Prostate gland (tissue), 2 donors: ENCODE results near the gene ART1. TPM values are rescaled to one million over a fixed set of nuclear protein-coding genes. Genes with fewer than 3 reads are reported as not detected.
"Not testable (repeated sequence)": the region's sequence is repeated elsewhere in the genome, so short reads cannot be mapped to it uniquely, and the experiment has no call there.

Experiments
- DNase-seq: peaks from one replicate; pipeline ENCODE4 v3.0.0-alpha.2; 2019; ENCODE audit warnings: low spot score
- H3K27ac ChIP-seq, 2 donors: fragments of 200-600 bp; sonication (generic); 2 replicates each; pipeline ENCODE4 v1.5.1; 2017 to 2019
- H3K27me3 ChIP-seq: fragments of 200-600 bp; sonication (generic); replicated peaks from 2 replicates; pipeline ENCODE4 v1.5.1; 2019; ENCODE audit not compliant: insufficient read depth
- H3K36me3 ChIP-seq, 2 donors: fragments of 200-600 bp; sonication (generic); 1 replicate in 1 of 2; 2 replicates in 1 of 2; pipeline versions ENCODE4 v1.5.1 to v1.8.1; 2017 to 2019
- H3K4me1 ChIP-seq: fragments of 200-600 bp; sonication (generic); replicated peaks from 2 replicates; pipeline ENCODE4 v1.5.1; 2019
- H3K4me3 ChIP-seq, 2 donors: fragments of 200-600 bp; sonication (generic); 2 replicates each; pipeline ENCODE4 v1.5.1; 2017 to 2019
- H3K9me3 ChIP-seq: fragments of 200-600 bp; sonication (generic); 2 replicates; pipeline ENCODE4 v1.5.1; 2017
- POLR2A ChIP-seq: fragments of 450-650 bp; IDR thresholded peaks from one replicate; pipeline ENCODE4 v1.6.1; 2016; ENCODE audit warnings: antibody characterized with exemption, mild to moderate bottlenecking
- POLR2AphosphoS5 ChIP-seq: sonication (generic); formaldehyde crosslinking; IDR thresholded peaks from one replicate; pipeline ENCODE4 v1.6.1; 2017; ENCODE audit warnings: antibody characterized with exemption
- whole genome bisulfite sequencing: methylation state at CpG from one replicate; pipeline ENCODE4 v1.1.5; 2018; 5-methylcytosine and 5-hydroxymethylcytosine counted together
- intact Hi-C: fragments of 100-400 bp; cut with DNase I; formaldehyde crosslinking; loops from one replicate; pipeline ENCODE4 v1.14.2; 2022
- total RNA-seq, 2 donors: library from RNA; depleted of rRNA; stranded (reverse); fragments of >200 nt; gene quantifications; one replicate each; pipeline ENCODE4 v1.1.0, GENCODE V29; 2016
- TF ChIP-seq, protein P1 (sequence below), 4 experiments: fragments of 200-600 bp in 2 of 4; fragments of 450-650 bp in 2 of 4; sonication (generic) in 2 of 4; IDR thresholded peaks; 1 replicate in 3 of 4; 2 replicates in 1 of 4; pipeline ENCODE4 v1.5.1; 2016 to 2019; ENCODE audit warnings: antibody characterized with exemption in 4 of 4, mild to moderate bottlenecking in 2 of 4, moderate library complexity in 2 of 4

The ART1 gene
- total RNA-seq, 2 donors from 2014 or later = not detected

DNA sequence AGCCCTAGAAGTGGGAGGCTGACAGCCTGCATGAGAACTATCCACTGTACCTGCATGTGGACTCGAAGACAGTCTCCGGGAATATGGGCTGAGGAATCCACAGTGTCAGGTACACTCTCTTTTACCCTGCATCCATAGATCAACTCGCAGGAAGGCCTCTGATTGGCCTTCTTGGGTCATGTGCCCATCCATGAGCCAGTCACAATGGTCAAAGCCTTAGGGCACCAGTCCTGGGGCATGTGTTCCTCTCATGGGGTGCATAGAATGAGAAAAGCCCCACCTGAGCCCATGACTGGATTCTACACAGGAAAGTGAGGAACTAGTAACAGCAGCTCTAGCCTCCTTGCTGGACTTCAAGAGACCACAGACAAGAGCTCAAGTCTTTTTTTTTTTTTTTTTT lies 10.6 kb downstream of the ART1 start:
- TF ChIP-seq POLR2AphosphoS5 = no peak
- TF ChIP-seq, protein P1, sequence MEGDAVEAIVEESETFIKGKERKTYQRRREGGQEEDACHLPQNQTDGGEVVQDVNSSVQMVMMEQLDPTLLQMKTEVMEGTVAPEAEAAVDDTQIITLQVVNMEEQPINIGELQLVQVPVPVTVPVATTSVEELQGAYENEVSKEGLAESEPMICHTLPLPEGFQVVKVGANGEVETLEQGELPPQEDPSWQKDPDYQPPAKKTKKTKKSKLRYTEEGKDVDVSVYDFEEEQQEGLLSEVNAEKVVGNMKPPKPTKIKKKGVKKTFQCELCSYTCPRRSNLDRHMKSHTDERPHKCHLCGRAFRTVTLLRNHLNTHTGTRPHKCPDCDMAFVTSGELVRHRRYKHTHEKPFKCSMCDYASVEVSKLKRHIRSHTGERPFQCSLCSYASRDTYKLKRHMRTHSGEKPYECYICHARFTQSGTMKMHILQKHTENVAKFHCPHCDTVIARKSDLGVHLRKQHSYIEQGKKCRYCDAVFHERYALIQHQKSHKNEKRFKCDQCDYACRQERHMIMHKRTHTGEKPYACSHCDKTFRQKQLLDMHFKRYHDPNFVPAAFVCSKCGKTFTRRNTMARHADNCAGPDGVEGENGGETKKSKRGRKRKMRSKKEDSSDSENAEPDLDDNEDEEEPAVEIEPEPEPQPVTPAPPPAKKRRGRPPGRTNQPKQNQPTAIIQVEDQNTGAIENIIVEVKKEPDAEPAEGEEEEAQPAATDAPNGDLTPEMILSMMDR (IDR thresholded peaks at IDR 0.05) = no peak
- no peak for TF ChIP-seq POLR2A
- DNase-seq = no peak
- H3K4me3 ChIP-seq = no peak overlapping the region
- no peak overlapping the region for H3K27ac ChIP-seq
- no peaks in the 10 kb centered on the region for H3K27me3 ChIP-seq
- no peaks in the 10 kb centered on the region for H3K36me3 ChIP-seq
- H3K9me3 ChIP-seq = no peaks in the 10 kb centered on the region
- intact Hi-C loops = no loop called here
- H3K4me1 ChIP-seq = no peaks in the 10 kb centered on the region
- 98% methylated on average over 3 of the region's 3 CpGs for WGBS

GRCh38 chr11:3657331-3657730 lies 12.4 kb downstream of the ART1 start:
- intact Hi-C loops, H3K4me3 ChIP-seq, H3K9me3 ChIP-seq, H3K27me3 ChIP-seq, DNase-seq, H3K4me1 ChIP-seq, H3K27ac ChIP-seq, H3K36me3 ChIP-seq: not testable (repeated sequence)
- WGBS = 94% methylated on average over 5 of the region's 5 CpGs

- Histone ChIP-seq H3K27me3 (no peaks in the 10 kb centered on the region), H3K4me1 (no peaks in the 10 kb centered on the region), H3K4me3 (no peak overlapping the region), H3K27ac (no peak overlapping the region), H3K9me3 (no peaks in the 10 kb centered on the region), H3K36me3 (no peaks in the 10 kb centered on the region)
- no peak for DNase-seq
- TF ChIP-seq, protein P1 (IDR thresholded peaks at IDR 0.05) = no peak
- no peak for TF ChIP-seq POLR2AphosphoS5
- no peak for TF ChIP-seq POLR2A
- intact Hi-C loops = no loop called here
- WGBS = 96% methylated on average over 8 of the region's 8 CpGs
These were observed 13.3 kb downstream of the ART1 start for GRCh38 chr11:3658252-3658651.

DNA sequence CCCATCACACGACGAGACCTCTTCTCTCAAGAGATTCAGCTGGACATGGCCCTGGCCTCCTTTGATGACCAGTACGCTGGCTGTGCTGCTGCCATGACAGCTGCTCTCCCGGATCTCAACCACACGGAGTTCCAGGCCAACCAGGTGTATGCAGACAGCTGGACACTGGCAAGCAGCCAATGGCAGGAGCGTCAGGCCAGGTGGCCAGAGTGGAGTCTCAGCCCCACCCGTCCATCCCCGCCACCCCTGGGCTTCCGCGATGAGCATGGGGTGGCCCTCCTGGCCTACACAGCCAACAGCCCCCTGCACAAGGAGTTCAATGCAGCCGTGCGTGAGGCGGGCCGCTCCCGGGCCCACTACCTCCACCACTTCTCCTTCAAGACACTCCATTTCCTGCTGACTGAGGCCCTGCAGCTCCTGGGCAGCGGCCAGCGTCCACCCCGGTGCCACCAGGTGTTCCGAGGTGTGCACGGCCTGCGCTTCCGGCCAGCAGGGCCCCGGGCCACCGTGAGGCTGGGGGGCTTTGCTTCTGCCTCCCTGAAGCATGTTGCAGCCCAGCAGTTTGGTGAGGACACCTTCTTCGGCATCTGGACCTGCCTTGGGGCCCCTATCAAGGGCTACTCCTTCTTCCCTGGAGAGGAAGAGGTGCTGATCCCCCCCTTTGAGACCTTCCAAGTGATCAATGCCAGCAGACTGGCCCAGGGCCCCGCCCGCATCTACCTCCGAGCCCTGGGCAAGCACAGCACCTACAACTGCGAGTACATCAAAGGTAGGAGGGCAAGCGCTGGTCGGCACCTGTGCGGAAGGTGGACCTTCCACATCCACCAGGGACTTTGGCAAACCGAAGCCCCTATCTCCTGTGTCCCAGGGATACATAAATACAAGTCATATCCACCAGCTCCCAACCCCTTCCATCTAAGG lies 14.9 kb downstream of the ART1 start:
- TF ChIP-seq, protein P1 (IDR thresholded peaks at IDR 0.05) = no peak
- TF ChIP-seq POLR2AphosphoS5 (no peak), POLR2A (no peak)
- H3K27me3 ChIP-seq = no peaks in the 10 kb centered on the region
- 91% methylated on average over 28 of the region's 33 CpGs for WGBS
- H3K36me3 ChIP-seq = no peaks in the 10 kb centered on the region
- no peak overlapping the region for H3K4me3 ChIP-seq
- no peaks in the 10 kb centered on the region for H3K4me1 ChIP-seq
- no peak overlapping the region for H3K27ac ChIP-seq
- intact Hi-C loops = no loop called here
- no peak for DNase-seq
- no peaks in the 10 kb centered on the region for H3K9me3 ChIP-seq

GRCh38 chr11:3660960-3661359 lies 16.0 kb downstream of the ART1 start:
- Histone ChIP-seq H3K27me3 (no peaks in the 10 kb centered on the region), H3K4me3 (no peak overlapping the region), H3K4me1 (no peaks in the 10 kb centered on the region), H3K27ac (no peak overlapping the region), H3K36me3 (no peaks in the 10 kb centered on the region), H3K9me3 (no peaks in the 10 kb centered on the region)
- TF ChIP-seq, protein P1 (IDR thresholded peaks at IDR 0.05) = no peak
- no peak for TF ChIP-seq POLR2AphosphoS5
- TF ChIP-seq POLR2A = no peak
- intact Hi-C loops = no loop called here
- DNase-seq = no peak
- 91% methylated on average over 2 of the region's 2 CpGs for WGBS
